GOT3 (cell line): ENCODE results near the gene APBA2.

ENCODE experiments used
- DNase-seq: peaks from one replicate; lab custom pipeline; 2025; ENCODE audit warnings: mixed read lengths; lab: John Stamatoyannopoulos, UW

Gene APBA2

DNA sequence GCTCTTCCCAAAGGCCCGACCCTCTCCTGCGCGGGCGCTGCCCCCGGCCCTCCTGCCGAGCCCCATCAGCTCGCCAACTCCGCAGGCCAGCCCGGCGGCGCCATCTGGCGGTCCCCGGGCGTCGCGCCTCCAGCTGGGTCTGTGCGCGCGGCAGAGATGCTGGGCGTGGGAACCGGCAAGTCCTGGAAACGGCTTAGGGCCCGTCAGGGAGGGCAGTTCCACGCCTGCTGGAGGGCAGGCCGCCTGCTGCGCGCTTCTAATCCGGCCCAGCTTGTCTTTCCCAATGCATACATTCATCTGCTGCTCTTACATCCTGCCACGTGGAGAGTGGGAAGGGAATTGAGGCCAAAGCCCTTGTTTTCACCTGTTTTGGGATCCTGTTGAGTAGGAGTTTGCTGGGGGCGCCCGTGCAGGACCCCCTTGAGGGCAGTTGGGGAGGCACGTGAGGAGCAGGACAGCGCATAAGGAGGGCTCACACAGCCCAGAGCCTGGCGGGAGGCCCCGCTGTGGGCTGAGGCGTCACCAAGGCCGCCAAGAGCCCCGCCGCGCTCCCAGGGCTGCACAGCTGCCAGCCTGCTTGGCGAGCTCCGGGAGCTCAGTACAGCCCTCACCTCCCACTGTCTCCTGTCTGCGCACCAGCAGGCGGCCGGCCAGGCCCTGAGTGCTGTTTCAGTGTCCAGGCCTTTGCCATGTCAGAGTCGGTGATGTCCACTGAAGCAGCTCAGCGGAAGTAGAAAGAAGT is 218.2 kb downstream of the APBA2 start:
- no peak for DNase-seq

DNA sequence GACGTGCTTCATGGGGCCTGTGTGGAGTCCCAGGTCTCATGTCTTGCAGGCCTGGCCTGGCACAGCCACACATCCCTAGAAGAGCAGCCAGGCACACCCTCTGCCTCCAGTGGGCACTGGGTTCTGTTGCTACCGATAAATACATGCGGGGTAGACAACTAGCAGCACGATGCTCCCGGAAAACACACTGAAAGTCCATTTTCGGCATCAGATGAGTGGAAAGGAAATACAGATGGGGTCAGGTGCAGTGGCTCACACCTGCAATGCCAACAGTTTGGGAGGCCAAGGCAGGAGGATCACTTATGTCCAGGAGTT is 218.7 kb downstream of the APBA2 start:
- no peak for DNase-seq

- no peak for DNase-seq
Measured at GRCh38 chr15:29105151-29105854, 219.5 kb downstream of the APBA2 start.

GRCh38 chr15:29106116-29106515 is 220.3 kb downstream of the APBA2 start:
- no peak for DNase-seq

- DNase-seq, result no peak
Measured at GRCh38 chr15:29106551-29107290, 220.9 kb downstream of the APBA2 start.

- no peak for DNase-seq
Measured at GRCh38 chr15:29107291-29107890, 221.6 kb downstream of the APBA2 start.

- DNase-seq, result no peak
Measured at GRCh38 chr15:29107971-29108645, 222.3 kb downstream of the APBA2 start.

- no peak for DNase-seq
Measured at GRCh38 chr15:29109762-29110161, 224.0 kb downstream of the APBA2 start.

DNA sequence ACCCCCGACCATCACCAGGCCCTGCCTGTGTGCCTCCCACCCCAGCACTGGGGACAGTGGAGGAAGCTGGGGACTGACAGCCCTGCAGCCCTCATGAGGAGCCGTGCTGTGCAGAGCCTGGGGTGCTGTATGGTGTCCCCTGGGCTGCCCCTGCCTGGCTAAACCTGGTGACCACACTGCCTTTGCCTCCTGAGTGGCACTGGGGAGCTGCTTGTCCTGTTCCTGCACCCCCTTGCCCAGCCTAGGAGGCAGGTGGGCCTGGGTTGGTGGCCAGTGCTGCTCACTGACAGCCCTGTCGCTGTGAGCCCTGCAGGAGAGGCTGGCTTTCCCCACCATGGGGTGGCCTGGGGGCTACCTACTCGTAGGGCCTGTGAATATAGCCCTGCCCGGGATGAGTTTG is 224.4 kb downstream of the APBA2 start:
- DNase-seq, result no peak

DNA sequence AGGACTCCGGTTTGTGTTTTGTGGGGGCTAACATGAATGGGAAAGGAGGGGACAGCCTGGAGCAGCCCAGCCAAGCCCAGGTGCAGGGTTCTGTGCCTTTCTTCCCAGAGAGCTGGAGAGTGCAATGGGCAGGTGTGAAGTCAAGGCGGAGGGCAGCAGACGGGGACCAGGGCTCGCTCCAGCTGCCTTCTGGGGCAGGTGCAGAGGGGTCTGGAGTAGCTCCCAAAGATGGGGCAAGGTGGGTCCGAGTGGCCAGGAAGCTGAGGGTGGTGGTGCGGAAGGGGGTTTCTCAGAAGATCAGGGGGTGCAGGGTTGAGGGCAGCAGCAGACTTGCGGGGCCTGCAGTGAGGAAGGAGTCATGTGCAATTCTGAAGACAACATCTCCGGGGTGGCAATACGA is 225.0 kb downstream of the APBA2 start:
- DNase-seq, result no peak

GRCh38 chr15:29111705-29112281 is 226.0 kb downstream of the APBA2 start:
- DNase-seq, result no peak

DNA sequence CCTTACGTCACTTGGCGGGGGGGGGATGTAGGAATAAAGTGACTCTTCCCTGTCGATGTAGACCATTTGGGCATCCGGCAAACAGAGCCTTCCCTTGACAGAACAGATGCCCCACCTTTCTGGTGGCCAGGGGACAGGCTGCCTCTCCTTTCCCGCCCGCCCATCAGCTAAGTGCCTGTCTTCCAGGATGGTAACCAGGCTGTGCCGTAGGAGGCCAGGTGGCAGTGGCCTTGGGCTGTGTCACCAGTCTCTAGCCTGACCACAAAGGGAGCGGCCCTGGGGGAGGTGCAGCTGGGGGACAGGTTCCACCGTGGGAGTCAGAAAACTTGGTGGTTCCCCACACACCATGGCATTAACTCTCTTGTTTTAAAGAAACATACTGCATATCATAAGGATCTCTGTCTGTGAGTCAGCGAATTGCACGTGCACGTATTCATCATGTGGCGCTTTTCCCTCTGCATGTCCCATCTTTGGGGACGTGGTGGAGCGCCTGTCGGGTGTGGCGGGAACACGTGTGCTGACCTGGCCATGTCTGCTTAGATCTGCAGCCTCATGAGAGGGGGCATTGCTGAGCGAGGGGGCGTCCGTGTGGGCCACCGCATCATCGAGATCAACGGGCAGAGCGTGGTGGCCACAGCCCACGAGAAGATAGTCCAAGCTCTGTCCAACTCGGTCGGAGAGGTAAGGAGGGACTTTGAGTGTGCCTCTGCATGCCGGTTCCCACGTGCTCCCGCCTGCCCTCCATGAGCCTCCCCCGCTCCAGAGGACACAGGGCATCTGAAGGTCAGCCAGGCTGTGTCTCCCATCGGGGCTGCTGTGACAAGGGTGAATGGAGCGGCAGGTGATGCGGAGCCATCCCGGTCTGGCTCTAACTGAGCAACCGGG is 227.8 kb downstream of the APBA2 start:
- DNase-seq, result no peak

- DNase-seq, result no peak
Measured at GRCh38 chr15:29114221-29115092, 228.7 kb downstream of the APBA2 start.

DNA sequence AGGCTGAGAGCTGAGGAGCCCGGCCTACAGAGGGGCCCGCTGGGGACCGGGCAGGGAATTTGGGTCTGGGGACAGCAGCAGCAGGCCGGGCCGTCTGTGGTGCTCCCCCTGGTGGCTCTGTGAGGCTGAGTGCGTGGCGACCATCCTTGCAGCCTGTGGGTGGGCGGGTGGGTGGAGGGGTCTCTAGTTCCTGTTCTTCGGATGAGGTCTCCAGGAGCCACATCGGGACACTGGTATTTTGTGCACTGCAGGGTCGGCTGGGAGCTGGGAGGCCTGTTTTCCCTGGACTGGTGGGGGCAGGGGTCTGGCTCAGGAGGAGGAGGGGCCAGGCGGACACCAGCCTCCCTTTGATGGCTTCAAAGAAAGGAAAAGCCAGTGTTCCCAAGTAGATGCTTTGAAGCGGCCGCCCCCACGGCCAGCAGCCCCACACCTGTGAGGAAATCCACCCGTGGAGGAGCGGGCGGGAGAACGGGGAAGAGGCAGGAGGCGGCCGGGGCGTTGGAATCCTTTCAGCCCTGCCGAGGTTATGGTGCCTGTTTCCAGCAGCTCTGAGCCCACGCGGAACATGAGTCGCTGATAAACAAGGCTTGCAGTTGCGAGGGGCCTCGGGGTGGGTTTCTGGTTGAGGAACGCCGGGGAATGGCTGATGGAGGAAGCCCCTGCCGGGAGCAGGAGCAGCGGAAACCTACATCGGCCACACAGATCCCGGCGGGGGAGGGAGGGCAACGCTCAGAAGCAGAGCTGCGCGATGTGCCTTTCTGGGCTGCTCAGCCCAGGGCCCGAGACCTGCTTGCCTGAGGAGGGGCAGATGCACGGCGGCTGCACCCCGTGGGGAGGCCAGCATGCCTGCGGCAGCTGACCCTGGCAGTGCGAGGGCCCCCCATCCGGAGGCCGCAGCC is 229.6 kb downstream of the APBA2 start:
- DNase-seq, result no peak

GRCh38 chr15:29116970-29117700 is 231.4 kb downstream of the APBA2 start:
- no peak for DNase-seq

- DNase-seq, result no peak
Measured at GRCh38 chr15:29117778-29118177, 232.0 kb downstream of the APBA2 start.

- DNase-seq, result no peak
Measured at GRCh38 chr15:29119847-29120246, 234.1 kb downstream of the APBA2 start.
